HG02973 (cell line): Measurements from ENCODE around the gene CTNNA1.

ENCODE experiments used
- ATAC-seq: cut with Tn5 transposase; IDR thresholded peaks from one replicate; pipeline ENCODE4 v1.9.1; 2021; ENCODE audit warnings: moderate library complexity; ENCODE audit not compliant: unreplicated experiment

CTNNA1 gene

GRCh38 chr5:138926688-138927448 lies 173.6 kb downstream of the CTNNA1 start:
- ATAC-seq, result no peak

- no peak for ATAC-seq
Measured at GRCh38 chr5:138927544-138927943, 174.3 kb downstream of the CTNNA1 start.

GRCh38 chr5:138927979-138928378 lies 174.8 kb downstream of the CTNNA1 start:
- no peak for ATAC-seq

- no peak for ATAC-seq
Measured at GRCh38 chr5:138929571-138929955, 176.3 kb downstream of the CTNNA1 start.

- no peak for ATAC-seq
Measured at GRCh38 chr5:138930371-138931097, 177.3 kb downstream of the CTNNA1 start.

GRCh38 chr5:138932171-138932810 lies 179.1 kb downstream of the CTNNA1 start:
- no peak for ATAC-seq

GRCh38 chr5:138933522-138934290 lies 180.5 kb downstream of the CTNNA1 start:
- ATAC-seq, result no peak

GRCh38 chr5:138934971-138935370 lies 181.7 kb downstream of the CTNNA1 start:
- ATAC-seq, result no peak

- ATAC-seq, result no peak
Measured at GRCh38 chr5:138935466-138935865, 182.2 kb downstream of the CTNNA1 start.

GRCh38 chr5:138936225-138936967 lies 183.2 kb downstream of the CTNNA1 start:
- no peak for ATAC-seq

GRCh38 chr5:138936968-138937345 lies 183.7 kb downstream of the CTNNA1 start:
- ATAC-seq, result no peak

GRCh38 chr5:138937392-138938387 lies 184.5 kb downstream of the CTNNA1 start:
- ATAC-seq, result no peak

GRCh38 chr5:138938526-138938925 lies 185.3 kb downstream of the CTNNA1 start:
- ATAC-seq, result no peak

- ATAC-seq, result no peak
Measured at GRCh38 chr5:138942066-138942465, 188.8 kb downstream of the CTNNA1 start.

GRCh38 chr5:138942861-138943260 lies 189.6 kb downstream of the CTNNA1 start:
- no peak for ATAC-seq

GRCh38 chr5:138943599-138944173 lies 190.5 kb downstream of the CTNNA1 start:
- no peak for ATAC-seq

GRCh38 chr5:138944527-138945322 lies 191.5 kb downstream of the CTNNA1 start:
- no peak for ATAC-seq
